Thymus (tissue), 11 donors: ENCODE measurements around the gene MNAT1. TPM values are rescaled to one million over a fixed set of nuclear protein-coding genes. Genes with fewer than 3 reads are reported as not detected.

ENCODE experiments used
- DNase-seq, 9 donors: peaks; one replicate each; pipeline ENCODE4 v3.0.0-alpha.2; 2013; ENCODE audit warnings: low spot score in 9 of 9, low read depth in 6 of 9, missing footprints in 1 of 9
- H3K27ac ChIP-seq, 2 donors: one replicate each; pipeline ENCODE4 v1.5.1; 2013; ENCODE audit warnings: control low read depth in 1 of 2, low read depth in 1 of 2, low read length in 1 of 2, mild to moderate bottlenecking in 1 of 2, moderate library complexity in 1 of 2
- H3K27me3 ChIP-seq, 2 donors: one replicate each; pipeline ENCODE4 v1.5.1; 2013; ENCODE audit warnings: low read length in 1 of 2; ENCODE audit not compliant: control insufficient read depth in 2 of 2, insufficient read depth in 1 of 2
- H3K36me3 ChIP-seq, 2 donors: one replicate each; pipeline ENCODE4 v1.5.1; 2013; ENCODE audit warnings: low read length in 1 of 2, mild to moderate bottlenecking in 1 of 2, moderate library complexity in 1 of 2; ENCODE audit not compliant: control insufficient read depth in 2 of 2, insufficient read depth in 2 of 2
- H3K4me1 ChIP-seq, 2 donors: one replicate each; pipeline ENCODE4 v1.5.1; 2013; ENCODE audit warnings: low read length in 2 of 2; ENCODE audit not compliant: control insufficient read depth in 2 of 2, insufficient read depth in 2 of 2
- H3K4me3 ChIP-seq, 2 donors: one replicate each; pipeline ENCODE4 v1.5.1; 2013; ENCODE audit warnings: low read length in 2 of 2, control low read depth in 1 of 2, mild to moderate bottlenecking in 1 of 2
- H3K9me3 ChIP-seq, 2 donors: one replicate each; pipeline ENCODE4 v1.5.1; 2013; ENCODE audit warnings: low read length in 1 of 2, mild to moderate bottlenecking in 1 of 2; ENCODE audit not compliant: control insufficient read depth in 2 of 2, insufficient read depth in 1 of 2
- WGBS: extraction: QIAGEN DNeasy Blood & Tissue Kit; methylation state at CpG from one replicate; pipeline ENCODE4 v1.1.7; 2013; 5-methylcytosine and 5-hydroxymethylcytosine counted together
- polyA plus RNA-seq: library from polyadenylated mRNA; stranded (reverse); fragments of 200-250 nt; gene quantifications from one replicate; pipeline ENCODE4 v1.2.3, GENCODE V29; 2013
- total RNA-seq: library from RNA; stranded (reverse); fragments of 120-200 nt; gene quantifications from one replicate; pipeline ENCODE4 v1.2.4, GENCODE V29; 2013
- donor health status: healthy.

The MNAT1 gene
- total and polyA plus RNA-seq, 2 donors, result 35.6 to 64.0 TPM

GRCh38 chr14:60713513-60713912, 21.0 kb upstream of the MNAT1 start:
- no peak overlapping the region for H3K27ac ChIP-seq
- H3K9me3 ChIP-seq, result no peaks in the 10 kb centered on the region
- no peak for DNase-seq
- no peak overlapping the region for H3K4me3 ChIP-seq
- no peaks in the 10 kb centered on the region for H3K36me3 ChIP-seq
- 96% methylated on average over 6 of the region's 6 CpGs for WGBS
- no peaks in the 10 kb centered on the region for H3K4me1 ChIP-seq
- H3K27me3 ChIP-seq, result peaks cover 3 to 19% of the 10 kb centered on the region in 2 donors

GRCh38 chr14:60720391-60720790, 14.2 kb upstream of the MNAT1 start:
- WGBS, result 97% methylated on average over 1 of the region's 1 CpG
- Histone ChIP-seq H3K27ac (no peak overlapping the region), H3K36me3 (no peaks in the 10 kb centered on the region), H3K4me1 (peaks cover 0 to 19% of the 10 kb centered on the region in 2 donors), H3K4me3 (no peak overlapping the region), H3K9me3 (no peaks in the 10 kb centered on the region), H3K27me3 (peaks cover 57 to 78% of the 10 kb centered on the region in 2 donors)
- no peak for DNase-seq

- H3K9me3 ChIP-seq, result no peaks in the 10 kb centered on the region
- WGBS, result 45% methylated on average over 4 of the region's 4 CpGs
- DNase-seq, result no peak
- H3K36me3 ChIP-seq, result no peaks in the 10 kb centered on the region
- peak overlapping the region in 1 of 2 donors; percentile 34 for H3K4me3 ChIP-seq
- H3K27ac ChIP-seq, result no peak overlapping the region
- peaks cover 57 to 80% of the 10 kb centered on the region in 2 donors for H3K27me3 ChIP-seq
- H3K4me1 ChIP-seq, result peaks cover 0 to 19% of the 10 kb centered on the region in 2 donors
Measured at GRCh38 chr14:60720962-60721325, 13.6 kb upstream of the MNAT1 start.

GRCh38 chr14:60721326-60722106, 13.0 kb upstream of the MNAT1 start:
- Histone ChIP-seq H3K9me3 (no peaks in the 10 kb centered on the region), H3K27ac (peak overlapping the region in 1 of 2 donors; percentile 13), H3K4me1 (peaks cover 0 to 19% of the 10 kb centered on the region in 2 donors), H3K36me3 (no peaks in the 10 kb centered on the region), H3K4me3 (peak overlapping the region; percentile 34 to 49), H3K27me3 (peaks cover 57 to 85% of the 10 kb centered on the region in 2 donors)
- 3% methylated on average over 70 of the region's 70 CpGs for WGBS
- peak in 2 of 9 donors; percentile 13 to 21 for DNase-seq

GRCh38 chr14:60722107-60722356, 12.5 kb upstream of the MNAT1 start:
- WGBS, result 4% methylated on average over 11 of the region's 11 CpGs
- peaks cover 57 to 87% of the 10 kb centered on the region in 2 donors for H3K27me3 ChIP-seq
- peak in 1 of 9 donors; percentile 18 for DNase-seq

GRCh38 chr14:60722357-60723115, 12.0 kb upstream of the MNAT1 start:
- WGBS, result 2% methylated on average over 60 of the region's 60 CpGs
- H3K9me3 ChIP-seq, result no peaks in the 10 kb centered on the region
- peak in 2 of 9 donors; percentile 7 to 19 for DNase-seq
- H3K4me1 ChIP-seq, result peaks cover 0 to 19% of the 10 kb centered on the region in 2 donors
- peaks cover 57 to 88% of the 10 kb centered on the region in 2 donors for H3K27me3 ChIP-seq
- H3K4me3 ChIP-seq, result peak overlapping the region; percentile 40 to 49
- H3K27ac ChIP-seq, result peak overlapping the region; percentile 15 to 37
- H3K36me3 ChIP-seq, result no peaks in the 10 kb centered on the region

More at GRCh38 chr14:60722107-60722356, 12.5 kb upstream of the MNAT1 start:
- H3K36me3 ChIP-seq, result no peaks in the 10 kb centered on the region
- peak overlapping the region; percentile 34 to 49 for H3K4me3 ChIP-seq
- H3K4me1 ChIP-seq, result peaks cover 0 to 19% of the 10 kb centered on the region in 2 donors
- H3K27ac ChIP-seq, result peak overlapping the region; percentile 11 to 37
- no peaks in the 10 kb centered on the region for H3K9me3 ChIP-seq

- Histone ChIP-seq H3K9me3 (no peaks in the 10 kb centered on the region), H3K36me3 (no peaks in the 10 kb centered on the region), H3K4me1 (peaks cover 0 to 19% of the 10 kb centered on the region in 2 donors), H3K27me3 (peaks cover 57 to 90% of the 10 kb centered on the region in 2 donors), H3K4me3 (peak overlapping the region; percentile 40 to 49), H3K27ac (peak overlapping the region; percentile 25 to 26)
- DNase-seq, result peak in 2 of 9 donors; percentile 8 to 33
- WGBS, result 1% methylated on average over 78 of the region's 78 CpGs
Measured at GRCh38 chr14:60723116-60723906, 11.2 kb upstream of the MNAT1 start.

GRCh38 chr14:60723907-60724618, 10.5 kb upstream of the MNAT1 start, which contains the start of gene SIX4:
SIX4 (minus strand) TSS chr14:60724351; CDS start chr14:60724074, 277 bp downstream.
- no peaks in the 10 kb centered on the region for H3K9me3 ChIP-seq
- H3K27ac ChIP-seq, result peak within 1 kb of the TSS; percentile 25 to 32
- DNase-seq, result peak in 1 of 9 donors; percentile 31
- WGBS, result 6% methylated on average over 36 of the region's 36 CpGs
- H3K36me3 ChIP-seq, result no peaks in the 10 kb centered on the region
- H3K4me3 ChIP-seq, result peak within 1 kb of the TSS; percentile 40 to 49
- peaks cover 0 to 19% of the 10 kb centered on the region in 2 donors for H3K4me1 ChIP-seq
- H3K27me3 ChIP-seq, result peaks cover 56 to 90% of the 10 kb centered on the region in 2 donors
